Keratinocyte (primary cell): Measurements from ENCODE around the gene FBLN7. TPM values are rescaled to one million over a fixed set of nuclear protein-coding genes. Genes with fewer than 3 reads are reported as not detected.

ENCODE experiments used
- DNase-seq: peaks from one replicate; pipeline ENCODE4 v3.0.0-alpha.2; 2011; ENCODE audit warnings: low read depth, missing footprints, low spot score
- FAIRE-seq: peaks from 2 replicates; lab custom pipeline; 2011; peaks lifted over from hg19 to GRCh38; lab: Jason Lieb, UNC
- H2AFZ ChIP-seq: 2 replicates; pipeline ENCODE4 v1.6.0; 2012; ENCODE audit warnings: low read length, control low read depth, inconsistent platforms; ENCODE audit not compliant: control insufficient read depth
- H3K27ac ChIP-seq: 2 replicates; pipeline ENCODE4 v1.5.1; 2011; ENCODE audit warnings: low read length; ENCODE audit not compliant: control insufficient read depth, insufficient read depth
- H3K27me3 ChIP-seq: 3 replicates; pipeline ENCODE4 v1.6.0; 2011; ENCODE audit warnings: low read length; ENCODE audit not compliant: control insufficient read depth, insufficient read depth; ENCODE audit errors: extremely low read depth
- H3K36me3 ChIP-seq, 2 experiments: 2 replicates in 1 of 2; 3 replicates in 1 of 2; pipeline ENCODE4 v1.5.1; 2011; ENCODE audit warnings: low read length in 2 of 2, mild to moderate bottlenecking in 1 of 2; ENCODE audit not compliant: control insufficient read depth in 2 of 2, insufficient read depth in 2 of 2; ENCODE audit errors: extremely low read depth in 1 of 2
- H3K4me1 ChIP-seq: 3 replicates; pipeline ENCODE4 v1.5.1; 2011; ENCODE audit warnings: low read length; ENCODE audit not compliant: control insufficient read depth, insufficient read depth; ENCODE audit errors: extremely low read depth
- H3K4me2 ChIP-seq: 3 replicates; pipeline ENCODE4 v1.6.0; 2011; ENCODE audit warnings: low read depth, low read length; ENCODE audit not compliant: control insufficient read depth, insufficient read depth; ENCODE audit errors: extremely low read depth
- H3K4me3 ChIP-seq, 3 experiments: fragments of 200-600 bp in 1 of 3; sonication (generic) in 1 of 3; 2 replicates in 2 of 3; 3 replicates in 1 of 3; pipeline ENCODE4 v1.5.1; 2011 to 2016; ENCODE audit warnings: low read length in 3 of 3, mild to moderate bottlenecking in 3 of 3, control low read depth in 2 of 3, inconsistent platforms in 1 of 3, low read depth in 1 of 3, mixed read lengths in 1 of 3, mixed run types in 1 of 3, moderate library complexity in 1 of 3; ENCODE audit not compliant: control insufficient read depth in 2 of 3, insufficient read depth in 2 of 3; ENCODE audit errors: extremely low read depth in 1 of 3
- H3K79me2 ChIP-seq: 2 replicates; pipeline ENCODE4 v1.6.0; 2012; ENCODE audit warnings: low read length; ENCODE audit not compliant: control insufficient read depth, insufficient read depth
- H3K9ac ChIP-seq: 3 replicates; pipeline ENCODE4 v1.6.0; 2011; ENCODE audit warnings: low read length; ENCODE audit not compliant: control insufficient read depth, insufficient read depth; ENCODE audit errors: extremely low read depth
- H3K9me1 ChIP-seq: 3 replicates; pipeline ENCODE4 v1.6.0; 2011; ENCODE audit warnings: low read length; ENCODE audit not compliant: control insufficient read depth, insufficient read depth; ENCODE audit errors: extremely low read depth
- H3K9me3 ChIP-seq: 2 replicates; pipeline ENCODE4 v1.5.1; 2012; ENCODE audit warnings: low read depth, low read length; ENCODE audit not compliant: control insufficient read depth
- H4K20me1 ChIP-seq: 3 replicates; pipeline ENCODE4 v1.6.0; 2011; ENCODE audit warnings: low read length; ENCODE audit not compliant: control insufficient read depth, insufficient read depth; ENCODE audit errors: extremely low read depth
- EZH2 ChIP-seq: IDR thresholded peaks from one replicate; pipeline ENCODE4 v1.6.1; 2012; ENCODE audit warnings: inconsistent platforms, mild to moderate bottlenecking, low read length, moderate library complexity
- dilution Hi-C: fragments of 300-500 bp; cut with MboI; formaldehyde crosslinking; loops from one replicate; pipeline ENCODE4 v1.7.0; 2020; ENCODE audit warnings: low sequenced_read_pairs; ENCODE audit not compliant: extremely low pct_ligation_motif_present
- polyA plus RNA-seq, 5 experiments: library from polyadenylated mRNA; depleted of rRNA in 3 of 5; stranded (reverse) in 3 of 5; stranded (forward) in 1 of 5; unstranded in 1 of 5; fragments of >200 nt; gene quantifications; 1 replicate in 1 of 5; 2 replicates in 3 of 5; 3 replicates in 1 of 5; pipeline versions ENCODE4 v1.2.1 to v1.2.3, GENCODE V29; 2011 to 2012; ENCODE audit warnings: missing spikeins in 2 of 5, low read depth in 1 of 5, low replicate concordance in 1 of 5
- TF ChIP-seq, protein P1 (sequence below), 3 experiments: IDR thresholded peaks in 1 of 3; conservative IDR thresholded peaks in 1 of 3; optimal IDR thresholded peaks in 1 of 3; 2 replicates in 2 of 3; 3 replicates in 1 of 3; pipeline versions ENCODE3 to v1.5.1; 2011; ENCODE audit warnings: low read length in 3 of 3, mild to moderate bottlenecking in 3 of 3, moderate library complexity in 2 of 3, control low read depth in 1 of 3, inconsistent platforms in 1 of 3; ENCODE audit not compliant: insufficient read depth in 2 of 3; ENCODE audit errors: extremely low read depth in 1 of 3

Gene FBLN7
- polyA plus RNA-seq, 1 donor (not counting 4 experiments of a cell fraction or from before 2014, with no cell fraction given) = not detected

DNA sequence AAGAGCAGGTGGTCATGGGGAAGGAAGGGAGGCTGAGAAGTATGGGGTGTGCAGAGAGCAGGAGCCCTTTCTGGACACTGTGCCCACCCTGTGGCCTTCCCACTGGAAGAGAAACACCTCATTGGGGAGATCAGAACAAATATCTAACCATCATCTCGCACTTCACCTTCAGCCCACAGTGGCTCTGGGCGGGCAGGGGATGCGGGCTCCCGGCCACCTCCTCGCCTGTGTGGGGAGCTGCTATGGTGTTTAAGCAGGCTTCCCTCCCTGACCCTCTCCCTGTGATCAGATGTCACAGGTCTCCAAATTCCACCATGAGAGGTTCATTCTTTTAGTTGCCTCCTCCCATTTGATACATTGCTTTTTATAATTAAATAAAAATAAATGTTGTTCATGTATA, 5.0 kb downstream of the FBLN7 start:
- TF ChIP-seq, protein P1, sequence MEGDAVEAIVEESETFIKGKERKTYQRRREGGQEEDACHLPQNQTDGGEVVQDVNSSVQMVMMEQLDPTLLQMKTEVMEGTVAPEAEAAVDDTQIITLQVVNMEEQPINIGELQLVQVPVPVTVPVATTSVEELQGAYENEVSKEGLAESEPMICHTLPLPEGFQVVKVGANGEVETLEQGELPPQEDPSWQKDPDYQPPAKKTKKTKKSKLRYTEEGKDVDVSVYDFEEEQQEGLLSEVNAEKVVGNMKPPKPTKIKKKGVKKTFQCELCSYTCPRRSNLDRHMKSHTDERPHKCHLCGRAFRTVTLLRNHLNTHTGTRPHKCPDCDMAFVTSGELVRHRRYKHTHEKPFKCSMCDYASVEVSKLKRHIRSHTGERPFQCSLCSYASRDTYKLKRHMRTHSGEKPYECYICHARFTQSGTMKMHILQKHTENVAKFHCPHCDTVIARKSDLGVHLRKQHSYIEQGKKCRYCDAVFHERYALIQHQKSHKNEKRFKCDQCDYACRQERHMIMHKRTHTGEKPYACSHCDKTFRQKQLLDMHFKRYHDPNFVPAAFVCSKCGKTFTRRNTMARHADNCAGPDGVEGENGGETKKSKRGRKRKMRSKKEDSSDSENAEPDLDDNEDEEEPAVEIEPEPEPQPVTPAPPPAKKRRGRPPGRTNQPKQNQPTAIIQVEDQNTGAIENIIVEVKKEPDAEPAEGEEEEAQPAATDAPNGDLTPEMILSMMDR (optimal IDR thresholded peaks at IDR 0.05 in 1 of 3, IDR thresholded peaks at IDR 0.05 in 1 of 3, conservative IDR thresholded peaks at IDR 0.05 in 1 of 3; ENCODE audit: extremely low read depth in 1 of 3, insufficient read depth in 2 of 3, low read length in 3 of 3) = no peak
- no peak for TF ChIP-seq EZH2
- dilution Hi-C loops = no loop called here
- no peaks in the 10 kb centered on the region for H4K20me1 ChIP-seq
- no peak for DNase-seq
- no peak overlapping the region for H3K9ac ChIP-seq
- H3K27me3 ChIP-seq = peaks cover 29% of the 10 kb centered on the region
- H3K4me1 ChIP-seq = peaks cover 1% of the 10 kb centered on the region
- no peak overlapping the region for H3K27ac ChIP-seq
- no peak overlapping the region for H3K4me3 ChIP-seq
- H3K9me1 ChIP-seq = no peaks in the 10 kb centered on the region
- no peaks in the 10 kb centered on the region for H3K9me3 ChIP-seq
- FAIRE-seq = no peak
- no peaks in the 10 kb centered on the region for H3K79me2 ChIP-seq
- no peak overlapping the region for H3K4me2 ChIP-seq
- H2AFZ ChIP-seq = no peak overlapping the region
- no peaks in the 10 kb centered on the region for H3K36me3 ChIP-seq

DNA sequence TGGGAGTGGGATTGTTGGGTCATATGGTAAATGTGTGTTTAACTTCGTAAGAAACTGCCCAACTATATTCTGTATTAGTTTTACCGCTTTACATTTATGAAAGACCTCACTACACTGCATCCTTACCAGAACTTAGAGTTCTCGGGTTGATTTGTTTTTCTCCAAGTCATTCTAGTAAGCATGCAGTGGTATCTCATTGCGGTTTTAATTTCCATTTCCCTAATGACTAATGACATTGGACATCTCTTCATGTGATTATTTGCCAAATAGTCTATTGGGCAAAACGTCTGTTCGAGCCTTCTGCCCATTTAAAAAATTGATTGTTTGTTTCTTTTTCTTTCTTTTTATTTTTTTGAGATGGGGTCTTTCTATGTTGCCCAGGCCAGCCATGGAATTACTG, 6.8 kb downstream of the FBLN7 start:
- no peaks in the 10 kb centered on the region for H3K9me1 ChIP-seq
- FAIRE-seq (no peak), DNase-seq (no peak)
- no peaks in the 10 kb centered on the region for H4K20me1 ChIP-seq
- H2AFZ ChIP-seq = no peak overlapping the region
- no peaks in the 10 kb centered on the region for H3K9me3 ChIP-seq
- dilution Hi-C loops = no loop called here
- no peak overlapping the region for H3K9ac ChIP-seq
- no peak overlapping the region for H3K27ac ChIP-seq
- no peak overlapping the region for H3K4me2 ChIP-seq
- H3K79me2 ChIP-seq = no peaks in the 10 kb centered on the region
- TF ChIP-seq, protein P1 (optimal IDR thresholded peaks at IDR 0.05 in 1 of 3, IDR thresholded peaks at IDR 0.05 in 1 of 3, conservative IDR thresholded peaks at IDR 0.05 in 1 of 3; ENCODE audit: extremely low read depth in 1 of 3, insufficient read depth in 2 of 3, low read length in 3 of 3) = no peak
- no peak for TF ChIP-seq EZH2
- H3K27me3 ChIP-seq = peaks cover 20% of the 10 kb centered on the region
- H3K4me1 ChIP-seq = peaks cover under 1% of the 10 kb centered on the region
- no peaks in the 10 kb centered on the region for H3K36me3 ChIP-seq
- no peak overlapping the region for H3K4me3 ChIP-seq
